Tibial nerve (tissue), 4 donors: ENCODE data around the gene IFFO2. TPM values are rescaled to one million over a fixed set of nuclear protein-coding genes. Genes with fewer than 3 reads are reported as not detected.

Experiments used
- DNase-seq, 2 donors: peaks; one replicate each; pipeline ENCODE4 v3.0.0-alpha.2; 2019; ENCODE audit warnings: low spot score in 2 of 2
- H3K27ac ChIP-seq, 4 donors: fragments of 200-600 bp; sonication (generic) in 3 of 4; one replicate each; pipeline ENCODE4 v1.5.1; 2017 to 2019; ENCODE audit warnings: mild to moderate bottlenecking in 1 of 4
- H3K27me3 ChIP-seq, 2 donors: fragments of 200-600 bp; sonication (generic) in 1 of 2; one replicate each; pipeline versions ENCODE4 v1.5.1 to v1.6.0; 2017 to 2019
- H3K36me3 ChIP-seq, 3 donors: fragments of 200-600 bp; sonication (generic); one replicate each; pipeline ENCODE4 v1.5.1; 2018 to 2019
- H3K4me1 ChIP-seq, 4 donors: fragments of 200-600 bp; sonication (generic) in 3 of 4; one replicate each; pipeline ENCODE4 v1.5.1; 2017 to 2019
- H3K4me3 ChIP-seq, 4 donors: fragments of 200-600 bp; sonication (generic) in 3 of 4; one replicate each; pipeline ENCODE4 v1.5.1; 2017 to 2019; ENCODE audit warnings: mild to moderate bottlenecking in 1 of 4, moderate library complexity in 1 of 4
- H3K9me3 ChIP-seq, 4 donors: fragments of 200-600 bp; sonication (generic) in 3 of 4; one replicate each; pipeline ENCODE4 v1.5.1; 2017 to 2019
- EP300 ChIP-seq, 2 donors: sonication (generic); formaldehyde crosslinking; IDR thresholded peaks; one replicate each; pipeline ENCODE4 v1.6.1; 2017; ENCODE audit warnings: antibody characterized with exemption in 2 of 2, mild to moderate bottlenecking in 1 of 2
- POLR2A ChIP-seq, 2 donors: fragments of 450-650 bp; IDR thresholded peaks; one replicate each; pipeline ENCODE4 v1.6.1; 2017; ENCODE audit warnings: antibody characterized with exemption in 2 of 2, mild to moderate bottlenecking in 2 of 2, moderate library complexity in 2 of 2
- WGBS, 2 donors: methylation state at CpG; one replicate each; pipeline ENCODE4 v1.1.5; 2018; 5-methylcytosine and 5-hydroxymethylcytosine counted together
- total RNA-seq, 4 donors: library from RNA; depleted of rRNA; stranded (reverse); fragments of >200 nt; gene quantifications; one replicate each; pipeline ENCODE4 v1.1.0, GENCODE V29; 2016
- TF ChIP-seq, protein P1 (sequence below), 5 experiments: fragments of 200-600 bp in 3 of 5; fragments of 450-650 bp in 2 of 5; sonication (generic) in 3 of 5; IDR thresholded peaks; one replicate each; pipeline ENCODE4 v1.5.1; 2016 to 2019; ENCODE audit warnings: antibody characterized with exemption in 5 of 5, mild to moderate bottlenecking in 3 of 5, moderate library complexity in 2 of 5

Gene IFFO2
- total RNA-seq, 4 donors from 2014 or later: 3.6 to 19.2 (median 9.2) TPM

DNA sequence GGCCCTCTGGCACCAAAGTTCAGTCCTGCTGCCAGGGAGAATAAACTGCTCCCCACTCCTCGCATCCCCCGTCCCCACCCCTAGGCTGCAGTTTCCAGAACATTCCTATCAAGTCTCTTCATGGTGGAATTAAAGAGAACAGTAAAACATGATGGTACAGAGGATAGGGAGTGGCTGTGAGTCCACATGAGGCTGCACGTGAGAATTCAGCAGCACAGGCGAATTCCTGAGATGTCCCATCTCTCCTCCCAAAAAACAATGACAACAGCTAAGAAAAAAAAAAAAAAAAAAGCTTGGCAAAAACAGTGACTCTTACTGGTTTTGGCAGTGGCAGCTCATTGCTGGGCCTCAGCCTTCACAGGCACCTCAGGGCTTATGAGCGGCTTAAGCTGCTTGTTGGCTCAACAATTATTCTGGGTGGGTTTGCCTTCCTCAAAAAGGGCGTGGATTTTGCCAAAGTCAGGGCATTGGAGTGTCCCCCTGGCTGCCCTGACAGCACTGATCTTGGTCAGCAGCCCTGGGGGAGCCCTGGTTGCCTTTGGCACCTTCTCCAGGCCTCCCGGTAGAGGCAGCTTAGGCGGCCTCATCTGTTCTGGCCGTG lies 5.7 kb upstream of the IFFO2 start:
- peaks cover 0 to 17% (median 6%) of the 10 kb centered on the region in 4 donors for H3K4me1 ChIP-seq
- no peaks in the 10 kb centered on the region for H3K36me3 ChIP-seq
- peak overlapping the region in 3 of 4 donors; percentile 46 to 78 (median 73) for H3K27ac ChIP-seq
- peak in 1 of 2 donors; percentile 38 for DNase-seq
- no peaks in the 10 kb centered on the region for H3K27me3 ChIP-seq
- H3K9me3 ChIP-seq: no peaks in the 10 kb centered on the region
- TF ChIP-seq EP300 (IDR thresholded peaks at IDR 0.05) (no peak), POLR2A (IDR thresholded peaks at IDR 0.05) (no peak)
- TF ChIP-seq, protein P1, sequence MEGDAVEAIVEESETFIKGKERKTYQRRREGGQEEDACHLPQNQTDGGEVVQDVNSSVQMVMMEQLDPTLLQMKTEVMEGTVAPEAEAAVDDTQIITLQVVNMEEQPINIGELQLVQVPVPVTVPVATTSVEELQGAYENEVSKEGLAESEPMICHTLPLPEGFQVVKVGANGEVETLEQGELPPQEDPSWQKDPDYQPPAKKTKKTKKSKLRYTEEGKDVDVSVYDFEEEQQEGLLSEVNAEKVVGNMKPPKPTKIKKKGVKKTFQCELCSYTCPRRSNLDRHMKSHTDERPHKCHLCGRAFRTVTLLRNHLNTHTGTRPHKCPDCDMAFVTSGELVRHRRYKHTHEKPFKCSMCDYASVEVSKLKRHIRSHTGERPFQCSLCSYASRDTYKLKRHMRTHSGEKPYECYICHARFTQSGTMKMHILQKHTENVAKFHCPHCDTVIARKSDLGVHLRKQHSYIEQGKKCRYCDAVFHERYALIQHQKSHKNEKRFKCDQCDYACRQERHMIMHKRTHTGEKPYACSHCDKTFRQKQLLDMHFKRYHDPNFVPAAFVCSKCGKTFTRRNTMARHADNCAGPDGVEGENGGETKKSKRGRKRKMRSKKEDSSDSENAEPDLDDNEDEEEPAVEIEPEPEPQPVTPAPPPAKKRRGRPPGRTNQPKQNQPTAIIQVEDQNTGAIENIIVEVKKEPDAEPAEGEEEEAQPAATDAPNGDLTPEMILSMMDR (IDR thresholded peaks at IDR 0.05): no peak
- WGBS, 2 donors: 58 to 67% methylated on average over 7 to 9 of the region's 9 CpGs
- H3K4me3 ChIP-seq: no peak overlapping the region

DNA sequence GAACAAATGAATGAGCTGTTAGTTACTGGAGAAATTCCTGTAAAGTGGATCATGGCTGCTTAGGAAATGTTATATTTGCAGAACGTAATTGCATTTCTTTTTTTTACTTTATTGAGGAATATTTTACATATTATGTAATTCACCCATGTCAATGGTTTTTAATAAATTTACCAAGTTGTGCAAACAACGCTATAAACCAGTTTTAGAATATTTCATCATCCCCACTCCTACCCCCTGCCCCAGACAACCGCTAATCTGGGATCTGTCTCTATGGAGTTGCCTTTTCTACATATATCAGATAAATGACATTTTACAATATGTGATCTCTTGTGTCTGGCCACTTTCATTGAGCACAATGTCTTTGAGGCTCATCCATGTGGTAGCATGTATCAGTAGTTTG lies 4.3 kb upstream of the IFFO2 start:
- no peak overlapping the region for H3K4me3 ChIP-seq
- H3K4me1 ChIP-seq: peaks cover 0 to 21% (median 8%) of the 10 kb centered on the region in 4 donors
- H3K27ac ChIP-seq: no peak overlapping the region
- DNase-seq: no peak
- no peak for TF ChIP-seq POLR2A (IDR thresholded peaks at IDR 0.05)
- TF ChIP-seq, protein P1 (IDR thresholded peaks at IDR 0.05): no peak
- no peaks in the 10 kb centered on the region for H3K9me3 ChIP-seq
- H3K27me3 ChIP-seq: no peaks in the 10 kb centered on the region
- 61 to 72% methylated on average over 3 of the region's 3 CpGs for WGBS, 2 donors
- no peaks in the 10 kb centered on the region for H3K36me3 ChIP-seq

DNA sequence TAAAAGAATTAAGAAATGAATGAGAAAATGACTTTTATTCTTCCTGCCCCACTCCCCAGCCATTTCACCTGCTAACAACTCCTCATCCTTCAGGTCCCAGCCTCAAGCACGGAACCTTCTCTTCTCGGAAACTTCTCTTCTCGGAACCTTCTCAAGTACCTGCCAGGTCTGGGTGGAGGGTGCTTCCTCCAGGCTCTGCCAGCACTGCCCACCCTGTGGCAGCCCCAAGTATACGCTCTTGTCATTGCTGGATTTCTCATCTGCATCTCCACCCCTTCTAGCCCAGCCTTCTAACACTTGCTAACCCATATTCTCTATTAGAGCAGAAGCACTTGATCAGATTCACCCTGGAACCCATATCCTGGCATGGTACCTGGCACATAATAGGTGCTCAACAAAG lies 3.9 kb upstream of the IFFO2 start:
- Histone ChIP-seq H3K36me3 (no peaks in the 10 kb centered on the region), H3K27ac (no peak overlapping the region), H3K9me3 (no peaks in the 10 kb centered on the region), H3K4me1 (peaks cover 0 to 22% (median 9%) of the 10 kb centered on the region in 4 donors), H3K4me3 (no peak overlapping the region), H3K27me3 (no peaks in the 10 kb centered on the region)
- 90 to 94% methylated on average over 4 of the region's 4 CpGs for whole genome bisulfite sequencing, 2 donors
- no peak for DNase-seq
- TF ChIP-seq, protein P1 (IDR thresholded peaks at IDR 0.05): no peak
- TF ChIP-seq POLR2A (IDR thresholded peaks at IDR 0.05) (no peak), EP300 (IDR thresholded peaks at IDR 0.05) (no peak)

DNA sequence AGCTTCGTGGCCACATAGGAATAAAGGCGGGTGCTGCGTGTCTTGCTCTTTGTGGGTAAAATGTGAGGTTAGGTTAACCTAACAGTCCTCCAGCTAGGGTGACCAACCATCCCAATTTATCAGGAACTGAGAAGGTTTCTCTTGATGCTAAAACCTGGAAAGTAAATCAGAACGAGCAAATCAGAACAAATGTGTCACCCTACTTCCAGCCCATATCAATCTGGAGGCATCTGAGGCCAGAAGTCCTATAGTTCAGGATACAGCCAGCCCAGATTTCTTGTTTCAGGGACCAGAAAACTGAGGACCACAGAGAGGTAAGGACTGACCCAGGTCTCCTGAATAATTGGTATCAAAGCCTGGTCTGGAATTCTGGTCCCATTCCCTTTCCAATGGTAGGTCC lies 3.1 kb upstream of the IFFO2 start:
- no peak for DNase-seq
- H3K27ac ChIP-seq: peak overlapping the region in 1 of 4 donors; percentile 3
- no peaks in the 10 kb centered on the region for H3K27me3 ChIP-seq
- H3K4me3 ChIP-seq: no peak overlapping the region
- WGBS, 2 donors: 75 to 76% methylated on average over 4 of the region's 4 CpGs
- no peak for TF ChIP-seq POLR2A (IDR thresholded peaks at IDR 0.05)
- peaks cover 0 to 31% (median 16%) of the 10 kb centered on the region in 4 donors for H3K4me1 ChIP-seq
- no peaks in the 10 kb centered on the region for H3K36me3 ChIP-seq
- no peaks in the 10 kb centered on the region for H3K9me3 ChIP-seq

DNA sequence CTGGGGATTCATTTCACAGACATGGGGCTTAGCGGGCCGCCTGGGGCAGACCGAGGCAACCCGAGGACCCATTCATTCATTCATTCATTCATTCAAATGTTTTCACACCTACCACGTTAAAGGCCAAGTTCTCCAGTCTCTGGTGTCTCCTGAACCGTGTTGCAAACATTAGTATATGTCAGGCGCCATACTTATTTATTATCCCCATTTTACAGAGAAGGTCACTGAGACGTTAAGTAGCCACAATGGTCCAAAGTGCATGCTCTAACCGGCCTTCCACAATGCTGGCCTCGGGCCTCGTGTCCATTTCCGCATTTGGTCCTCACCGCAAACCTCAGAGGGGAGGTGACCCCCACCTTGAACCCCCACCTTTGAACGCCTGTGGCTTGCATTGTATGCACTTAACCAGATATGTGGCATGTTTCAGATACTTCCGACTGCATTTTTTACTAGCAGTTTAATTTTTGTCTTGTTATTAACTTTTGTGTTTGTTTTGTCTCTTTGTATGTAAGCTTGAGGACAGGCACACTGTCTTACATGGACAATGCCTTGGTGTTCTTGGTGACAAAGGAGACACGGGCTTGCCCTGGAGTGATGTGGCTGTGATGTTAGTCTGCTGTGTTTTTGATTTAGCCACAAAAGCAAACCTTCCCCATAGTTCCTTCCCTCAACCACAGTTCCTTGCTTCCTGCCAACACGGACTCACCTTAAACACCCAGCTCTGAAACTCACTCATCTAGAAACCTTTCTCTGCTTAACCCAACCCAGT lies 1.2 kb upstream of the IFFO2 start:
- 51 to 64% methylated on average over 17 of the region's 17 CpGs for WGBS, 2 donors
- Histone ChIP-seq H3K9me3 (no peaks in the 10 kb centered on the region), H3K27ac (peak overlapping the region in 1 of 4 donors; percentile 71), H3K27me3 (no peaks in the 10 kb centered on the region), H3K36me3 (no peaks in the 10 kb centered on the region), H3K4me3 (peak overlapping the region in 1 of 4 donors; percentile 83), H3K4me1 (peaks cover 0 to 41% (median 19%) of the 10 kb centered on the region in 4 donors)
- no peak for DNase-seq
- TF ChIP-seq POLR2A (IDR thresholded peaks at IDR 0.05) (no peak), EP300 (IDR thresholded peaks at IDR 0.05) (no peak)
- TF ChIP-seq, protein P1 (IDR thresholded peaks at IDR 0.05): no peak
